Breast epithelium (tissue), 4 donors: ENCODE measurements around the gene TFCP2L1. TPM values are rescaled to one million over a fixed set of nuclear protein-coding genes. Genes with fewer than 3 reads are reported as not detected.

ENCODE experiments used
- DNase-seq, 2 donors: peaks; one replicate each; pipeline ENCODE4 v3.0.0-alpha.2; 2019; ENCODE audit warnings: low spot score in 2 of 2
- H3K27ac ChIP-seq, 2 donors: fragments of 200-600 bp; sonication (generic) in 1 of 2; one replicate each; pipeline ENCODE4 v1.5.1; 2016 to 2019; ENCODE audit warnings: mild to moderate bottlenecking in 1 of 2
- H3K27me3 ChIP-seq, 2 donors: fragments of 200-600 bp; sonication (generic) in 1 of 2; one replicate each; pipeline versions ENCODE4 v1.5.1 to v1.6.0; 2017 to 2019; ENCODE audit warnings: control low read depth in 1 of 2, mild to moderate bottlenecking in 1 of 2
- H3K36me3 ChIP-seq: fragments of 200-600 bp; one replicate; pipeline ENCODE4 v1.5.1; 2019
- H3K4me1 ChIP-seq, 2 donors: fragments of 200-600 bp; sonication (generic); one replicate each; pipeline ENCODE4 v1.5.1; 2016 to 2019; ENCODE audit warnings: control low read depth in 1 of 2
- H3K4me3 ChIP-seq, 3 donors: fragments of 200-600 bp; sonication (generic); 1 replicate in 2 of 3; 2 replicates in 1 of 3; pipeline ENCODE4 v1.5.1; 2016 to 2019; ENCODE audit warnings: mild to moderate bottlenecking in 3 of 3, moderate library complexity in 2 of 3
- H3K9me3 ChIP-seq, 2 donors: fragments of 200-600 bp; sonication (generic) in 1 of 2; one replicate each; pipeline ENCODE4 v1.5.1; 2016 to 2019; ENCODE audit warnings: control low read depth in 1 of 2
- CTCF ChIP-seq, 3 donors: fragments of 450-650 bp; IDR thresholded peaks; one replicate each; pipeline ENCODE4 v1.5.1; 2016 to 2017; ENCODE audit warnings: antibody characterized with exemption in 3 of 3, mild to moderate bottlenecking in 3 of 3, moderate library complexity in 3 of 3
- POLR2A ChIP-seq: fragments of 450-650 bp; IDR thresholded peaks from one replicate; pipeline ENCODE4 v1.6.1; 2016; ENCODE audit warnings: antibody characterized with exemption, mild to moderate bottlenecking, moderate library complexity
- POLR2AphosphoS5 ChIP-seq, 3 donors: sonication (generic); formaldehyde crosslinking; IDR thresholded peaks; one replicate each; pipeline ENCODE4 v1.6.1; 2017; ENCODE audit warnings: antibody characterized with exemption in 3 of 3
- intact Hi-C: fragments of 100-400 bp; cut with DNase I; formaldehyde crosslinking; loops from one replicate; pipeline ENCODE4 v1.15.1; 2023; ENCODE audit warnings: low total_unique reads
- total RNA-seq, 3 donors: library from RNA; depleted of rRNA; stranded (reverse); fragments of >200 nt; gene quantifications; one replicate each; pipeline ENCODE4 v1.1.0, GENCODE V29; 2016

TFCP2L1 gene
- total RNA-seq, 3 donors from 2014 or later = 7.5 to 90.3 (median 8.3) TPM

- no peaks in the 10 kb centered on the region for H3K27me3 ChIP-seq
- no peak overlapping the region for H3K27ac ChIP-seq
- no peaks in the 10 kb centered on the region for H3K36me3 ChIP-seq
- TF ChIP-seq POLR2AphosphoS5 (IDR thresholded peaks at IDR 0.05) = no peak
- TF ChIP-seq CTCF (IDR thresholded peaks at IDR 0.05) = no peak
- TF ChIP-seq POLR2A = no peak
- no peaks in the 10 kb centered on the region for H3K4me1 ChIP-seq
- H3K4me3 ChIP-seq = no peak overlapping the region
- DNase-seq = no peak
- peaks cover 0 to 10% of the 10 kb centered on the region in 2 donors for H3K9me3 ChIP-seq
- intact Hi-C loops = no loop called here
These were observed 117.6 kb downstream of the TFCP2L1 start for GRCh38 chr2:121167411-121167810.

Other genes with a start within 250 kb of the TFCP2L1 start
- gene RNU4ATAC, start 245.7 kb upstream of the TFCP2L1 start, total RNA-seq = not detected